Measurements from ENCODE around the gene RAB43.
A peak's percentile ranks its signal among the peaks of the same experiment; 100 is the strongest.

RAB43 gene

DNA sequence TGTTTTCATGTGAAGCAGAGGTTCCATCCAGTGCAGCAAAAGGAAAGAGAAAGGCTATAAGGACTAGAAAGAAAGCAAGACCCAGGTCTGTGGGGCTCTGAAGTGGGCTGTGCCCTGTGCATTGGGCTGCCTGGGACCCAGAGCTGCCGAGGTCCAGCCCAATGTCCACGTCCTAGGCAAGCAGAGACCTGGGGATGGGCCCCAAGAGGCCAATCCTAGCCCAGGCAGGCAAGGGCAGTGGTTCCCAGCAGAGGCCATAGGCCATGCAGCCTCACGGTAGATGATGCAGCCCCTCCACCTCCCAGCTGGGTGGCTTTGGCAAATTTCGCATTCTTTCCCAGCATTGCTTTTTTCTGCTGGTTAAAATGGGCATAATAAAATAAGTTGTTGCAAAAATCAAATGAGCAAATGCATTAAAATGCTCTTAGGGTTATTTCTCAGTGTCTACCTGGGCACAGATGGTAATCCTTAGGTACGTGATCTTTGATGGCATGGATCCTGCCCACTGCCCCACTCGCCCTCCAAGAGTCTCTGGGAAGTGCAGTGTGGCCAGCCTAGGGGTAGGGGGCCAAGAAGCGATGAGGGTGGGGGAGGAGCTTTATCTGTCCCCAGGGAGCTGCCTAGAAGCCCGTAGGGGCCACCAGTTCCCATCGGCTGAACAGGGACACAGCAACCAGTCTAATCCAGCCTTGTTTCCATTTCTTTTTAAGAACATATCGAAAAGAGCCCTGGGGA, 83.3 kb downstream of the RAB43 start:
- peak; percentile 29 for DNase-seq (ENCODE audit: low spot score)

Data from D341Med (cell line).